H9 (cell line): Measurements from ENCODE around the gene SARS1. TPM values are rescaled to one million over a fixed set of nuclear protein-coding genes. Genes with fewer than 3 reads are reported as not detected.

Experiments
- total RNA-seq: library from RNA; stranded (reverse); gene quantifications from 2 replicates; pipeline ENCODE4 v1.2.1, GENCODE V29; 2021

SARS1 gene
- total RNA-seq, 1 experiment from 2014 or later, result 139 TPM

Other genes with a start within 250 kb of the SARS1 start
- gene WDR47, start 171.8 kb upstream of the SARS1 start, total RNA-seq, result 4.1 and 6.6 TPM in 2 replicates
- gene TAF13, start 137.9 kb upstream of the SARS1 start, total RNA-seq, result 47.8 and 50.9 TPM in 2 replicates
- gene TMEM167B, start 123.2 kb upstream of the SARS1 start, total RNA-seq, result 13.9 and 15.7 TPM in 2 replicates
- gene ELAPOR1, start 99.8 kb upstream of the SARS1 start, total RNA-seq, result 0.55 and 1.1 TPM in 2 replicates
- 26.7 and 29.2 TPM in 2 replicates for gene CELSR2, start 35.6 kb downstream of the SARS1 start, total RNA-seq
- 60.3 and 63.0 TPM in 2 replicates for gene PSRC1, start 69.2 kb downstream of the SARS1 start, total RNA-seq
- 0.59 and 1.1 TPM in 2 replicates for gene MYBPHL, start 93.1 kb downstream of the SARS1 start, total RNA-seq
- 41.5 and 47.9 TPM in 2 replicates for gene SORT1, start 184.0 kb downstream of the SARS1 start, total RNA-seq
- gene PSMA5, start 212.5 kb downstream of the SARS1 start, total RNA-seq, result 133 and 136 TPM in 2 replicates